Dermis microvascular lymphatic vessel endothelial cell (primary cell): Measurements from ENCODE around the gene FOXP2. TPM values are rescaled to one million over a fixed set of nuclear protein-coding genes. Genes with fewer than 3 reads are reported as not detected.
"Not testable (repeated sequence)": the region's sequence is repeated elsewhere in the genome, so short reads cannot be mapped to it uniquely, and the experiment has no call there.

ENCODE experiments used
- DNase-seq, 2 donors: peaks; one replicate each; pipeline versions ENCODE4 v3.0.0 to v3.0.0-alpha.2; 2010; ENCODE audit warnings: low read depth in 2 of 2
- total RNA-seq: library from RNA; depleted of rRNA; stranded (reverse); fragments of >200 nt; gene quantifications from 2 replicates; pipeline ENCODE4 v1.2.1, GENCODE V29; 2014

FOXP2 gene
- total RNA-seq, 1 donor from 2014 or later: 2.4 TPM

DNA sequence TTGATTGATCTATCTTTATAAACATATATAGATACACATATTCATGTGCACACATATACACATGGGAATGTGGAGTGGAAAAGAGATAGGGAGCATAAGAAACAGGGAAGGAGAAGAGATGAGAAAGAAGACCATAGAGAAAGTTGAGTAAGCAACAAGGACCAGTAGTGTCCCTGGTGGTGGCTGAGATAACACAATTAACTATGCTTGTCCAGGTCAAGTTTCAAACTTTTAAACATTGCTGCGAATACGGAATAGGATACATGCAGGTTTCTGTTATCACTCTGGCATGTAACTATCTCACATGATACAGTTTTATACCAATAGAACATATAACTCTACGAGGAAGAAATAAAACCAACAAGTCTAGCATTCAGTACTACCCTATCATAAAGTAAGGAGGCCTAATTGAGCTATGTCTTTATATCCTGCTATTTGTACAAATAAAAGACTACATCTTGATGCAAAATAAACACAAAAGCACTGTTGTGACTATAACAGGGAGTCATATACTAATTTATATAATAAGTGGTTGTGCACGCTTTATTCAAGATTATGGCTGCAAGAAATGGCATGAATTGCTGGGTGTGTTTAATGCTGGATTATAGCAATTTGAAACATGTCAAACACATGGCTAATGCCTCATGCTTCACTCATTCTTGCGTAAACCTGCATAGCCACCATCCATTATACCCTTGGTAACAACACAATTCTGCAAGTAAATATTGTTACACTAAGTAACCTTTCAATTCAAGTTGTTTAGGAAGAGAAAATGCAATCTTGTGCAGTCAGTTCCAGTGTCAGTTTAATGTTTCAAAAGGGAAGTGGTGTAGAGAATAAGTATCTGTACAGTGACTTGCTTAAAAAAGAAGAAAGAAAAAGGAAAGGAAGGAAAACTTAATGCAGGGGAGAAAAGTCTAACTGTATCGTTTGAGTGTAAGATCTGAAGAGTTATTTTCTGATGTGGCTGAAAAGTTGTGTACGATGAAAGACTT is 8.2 kb downstream of the FOXP2 start:
- no peak for DNase-seq

DNA sequence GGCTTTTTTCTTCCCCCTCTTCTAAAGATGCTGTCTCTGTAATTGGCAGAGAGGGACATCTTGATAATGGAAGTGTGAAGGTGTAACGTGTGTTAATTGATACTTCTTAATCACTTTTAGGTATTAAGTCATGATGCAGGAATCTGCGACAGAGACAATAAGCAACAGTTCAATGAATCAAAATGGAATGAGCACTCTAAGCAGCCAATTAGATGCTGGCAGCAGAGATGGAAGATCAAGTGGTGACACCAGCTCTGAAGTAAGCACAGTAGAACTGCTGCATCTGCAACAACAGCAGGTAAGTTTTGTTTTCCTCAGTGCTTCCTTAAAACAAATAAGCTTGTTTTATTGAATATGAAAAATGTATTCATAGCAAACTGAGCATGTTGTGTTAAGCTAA is 11.8 kb downstream of the FOXP2 start:
- DNase-seq: no peak

DNA sequence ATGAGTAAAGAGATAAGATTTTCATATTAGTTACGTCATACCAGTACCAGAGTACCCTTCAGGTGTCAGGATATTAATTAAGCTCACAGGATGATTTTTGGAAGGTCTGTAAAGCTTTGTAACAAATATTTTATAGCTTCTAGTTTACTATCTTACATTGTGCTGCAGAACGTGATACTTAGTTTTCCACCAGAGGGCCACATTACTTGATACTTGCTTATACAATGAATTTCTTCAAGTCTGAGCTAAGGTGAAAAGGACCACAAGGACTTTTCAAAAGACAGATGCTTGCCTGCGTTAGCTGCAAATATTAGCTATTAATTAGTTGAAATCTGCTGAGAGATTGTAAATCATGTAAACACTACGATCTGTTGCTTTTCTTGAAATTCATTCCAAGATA is 12.2 kb downstream of the FOXP2 start:
- peak in 1 of 2 donors; percentile 54 for DNase-seq

DNA sequence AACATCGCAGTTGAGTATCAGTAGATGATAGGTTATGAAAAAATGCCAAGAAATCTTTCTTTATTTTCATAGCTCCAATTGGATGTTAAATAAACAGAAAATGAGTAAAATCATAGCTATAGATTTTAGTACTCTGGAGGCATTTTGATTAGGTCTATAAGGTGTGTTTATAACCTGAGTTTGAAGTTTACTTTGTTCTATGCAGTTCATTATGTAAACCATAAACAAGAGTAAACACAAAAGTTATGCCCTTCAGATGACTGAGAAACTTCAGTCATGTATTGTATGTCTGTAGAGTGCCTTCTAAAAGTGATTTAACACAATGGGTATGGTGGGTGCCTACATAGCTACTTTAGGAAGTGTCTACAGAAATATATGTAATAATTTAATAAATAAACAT is 13.6 kb downstream of the FOXP2 start:
- no peak for DNase-seq

DNA sequence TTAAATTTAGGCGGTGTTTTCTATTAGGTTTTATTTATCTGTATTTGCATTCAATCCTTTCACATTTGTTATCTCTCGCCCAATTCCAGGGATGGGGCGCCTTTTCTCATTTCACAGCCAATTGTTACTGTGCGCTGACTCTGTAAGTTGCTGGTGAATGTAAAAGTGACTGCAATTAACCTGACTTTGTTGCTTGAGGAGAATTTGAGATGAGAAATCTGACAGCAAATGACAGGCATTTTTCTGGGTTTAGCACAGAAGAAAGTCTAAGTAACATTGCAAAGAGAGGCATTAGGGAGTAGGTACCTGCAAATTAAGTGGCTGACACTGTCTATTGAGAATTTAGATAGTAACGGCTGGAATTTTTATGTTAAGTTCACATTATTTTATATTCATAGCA is 16.6 kb downstream of the FOXP2 start:
- no peak for DNase-seq

DNA sequence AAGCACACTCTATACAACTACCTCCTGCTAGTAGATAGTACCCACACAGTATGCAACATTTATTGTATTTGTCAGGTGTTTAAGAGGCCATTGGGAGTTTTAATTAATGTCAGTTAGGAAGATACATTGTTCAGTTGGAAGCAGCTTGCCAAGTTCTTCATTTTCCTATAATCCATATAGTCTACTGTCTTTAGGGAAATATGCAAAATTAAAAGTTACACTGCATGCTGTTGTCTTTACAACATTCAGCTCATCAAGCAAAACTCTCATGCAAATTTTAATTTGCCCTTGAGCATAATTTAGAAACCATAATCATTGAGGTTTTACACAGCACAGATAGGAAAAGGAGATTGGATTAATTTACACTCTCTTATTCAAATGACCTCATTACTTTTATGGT is 17.4 kb downstream of the FOXP2 start:
- no peak for DNase-seq

DNA sequence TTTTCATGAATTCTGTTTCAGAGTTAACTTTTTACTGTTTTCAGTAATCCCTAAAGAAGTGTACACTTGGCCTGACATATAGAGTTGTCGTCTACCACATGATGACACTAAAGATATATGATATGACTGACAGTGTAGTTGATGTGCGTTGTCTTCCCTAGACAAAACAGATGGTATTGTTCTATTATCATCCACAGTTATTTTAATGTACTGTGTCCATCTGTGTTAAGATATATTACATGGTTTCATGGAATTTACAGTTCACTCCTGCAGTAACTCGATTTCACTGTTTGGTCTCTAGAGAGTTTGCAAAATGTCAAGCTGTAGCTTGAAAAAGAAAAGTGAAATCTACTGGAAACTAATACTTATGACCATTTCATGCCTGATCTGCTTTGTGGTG is 18.1 kb downstream of the FOXP2 start:
- no peak for DNase-seq

DNA sequence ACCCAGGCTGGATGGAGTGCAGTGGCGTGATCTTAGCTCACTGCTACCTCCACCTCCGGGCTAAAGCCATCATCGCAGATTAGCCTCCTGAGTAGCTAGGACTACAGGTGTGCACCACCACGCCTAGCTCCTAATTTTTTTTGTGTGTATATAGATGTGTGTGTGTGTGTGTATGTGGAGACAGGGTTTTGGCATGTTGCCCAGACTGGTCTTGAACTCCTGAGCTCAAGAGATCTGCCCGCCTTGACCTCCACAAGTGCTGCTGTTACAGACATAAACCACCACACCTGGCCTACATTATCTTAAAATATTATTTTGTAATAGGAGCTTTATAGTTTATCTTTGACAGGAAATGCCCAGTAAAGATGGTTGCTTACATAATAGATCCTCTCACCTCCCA is 25.0 kb downstream of the FOXP2 start:
- no peak for DNase-seq

DNA sequence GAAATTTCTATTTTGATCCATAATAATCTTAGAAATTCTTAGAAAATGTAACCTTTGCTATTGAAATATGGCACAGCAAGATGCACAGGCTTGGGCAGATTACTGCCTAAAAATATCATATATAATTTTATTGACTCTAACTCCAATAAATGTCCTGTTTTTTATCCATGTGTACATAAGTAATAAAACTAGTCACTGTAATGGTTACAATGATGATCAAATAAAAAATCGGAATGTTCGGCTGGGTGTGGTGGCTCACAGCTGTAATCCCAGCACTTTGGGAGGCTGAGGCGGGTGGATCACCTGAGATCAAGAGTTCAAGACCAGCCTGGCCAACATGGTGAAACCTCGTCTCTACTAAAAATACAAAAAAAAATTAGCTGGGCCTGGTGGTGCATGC is 26.3 kb downstream of the FOXP2 start:
- not testable (repeated sequence) for DNase-seq

DNA sequence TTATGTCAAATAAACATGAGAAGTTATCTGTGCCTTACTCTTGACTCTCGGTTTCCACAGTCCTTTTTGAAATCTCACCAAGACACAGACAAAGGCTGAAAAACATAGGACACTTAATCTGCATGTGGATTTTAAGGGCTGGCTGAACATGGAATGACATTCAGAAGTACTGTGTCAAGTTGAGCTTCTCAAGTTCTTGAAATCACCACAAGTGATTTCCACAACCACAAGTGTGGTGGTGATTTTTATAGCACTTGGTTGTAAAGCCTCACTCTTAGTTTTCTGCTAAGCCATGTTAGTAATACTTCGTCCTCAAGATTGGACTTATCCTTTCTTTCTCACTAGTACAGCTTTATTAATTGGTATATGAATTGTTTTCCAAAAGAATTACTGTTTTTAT is 29.6 kb downstream of the FOXP2 start:
- no peak for DNase-seq

DNA sequence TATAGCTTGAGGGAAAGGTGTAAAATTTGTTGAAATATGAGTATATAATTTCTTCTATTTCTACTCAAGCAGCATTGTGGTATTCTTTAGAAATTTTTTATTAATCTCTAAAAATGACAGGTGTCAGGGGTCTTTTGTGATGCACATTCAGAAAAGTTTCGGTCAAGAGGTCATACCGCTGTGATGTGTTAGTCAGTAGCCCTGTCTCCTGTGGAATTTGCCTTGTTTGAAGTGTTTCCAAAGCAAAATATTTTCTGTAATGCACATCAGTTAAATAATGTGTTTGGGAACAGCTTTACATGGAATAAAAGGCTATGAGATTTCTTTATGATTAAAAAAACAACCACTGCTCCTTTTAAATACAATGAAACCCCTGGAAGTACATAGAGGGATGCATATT is 35.8 kb downstream of the FOXP2 start:
- DNase-seq: no peak

DNA sequence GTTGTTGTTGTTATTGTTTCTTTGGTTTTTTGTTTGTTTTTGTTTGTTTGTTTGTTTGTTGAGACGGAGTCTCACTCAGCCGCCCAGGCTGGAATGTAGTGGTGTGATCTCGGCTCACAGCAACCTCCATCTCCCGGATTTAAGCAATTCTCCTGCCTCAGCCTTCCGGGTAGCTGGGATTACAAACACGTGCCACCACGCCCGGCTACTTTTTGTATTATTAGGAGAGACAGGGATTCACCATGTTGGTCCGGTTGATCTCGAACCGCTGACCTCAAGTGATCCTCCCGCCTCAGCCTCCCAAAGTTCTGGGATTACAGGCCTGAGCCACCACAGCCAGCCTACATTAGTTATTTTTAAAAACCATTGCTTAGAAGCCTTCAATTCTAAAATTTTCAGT is 45.0 kb downstream of the FOXP2 start:
- no peak for DNase-seq

DNA sequence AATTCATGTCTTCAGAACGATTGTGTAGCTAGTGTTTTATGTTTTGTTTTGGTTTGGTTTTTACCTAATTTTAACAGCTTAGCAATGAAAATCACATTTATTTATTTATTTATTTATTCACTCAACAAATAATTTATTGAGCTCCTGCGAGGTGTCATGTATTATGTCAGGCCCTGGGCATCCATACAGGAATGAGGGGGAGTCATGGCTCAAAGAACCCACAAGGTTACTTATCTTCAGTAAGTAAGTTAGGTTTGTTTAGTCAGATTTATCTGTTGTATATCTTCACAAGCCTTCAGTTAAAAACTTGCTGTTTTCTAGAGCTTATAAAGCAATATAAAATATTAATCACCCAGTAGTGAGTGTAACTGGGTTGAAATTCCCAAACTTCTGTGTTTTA is 45.4 kb downstream of the FOXP2 start:
- no peak for DNase-seq

DNA sequence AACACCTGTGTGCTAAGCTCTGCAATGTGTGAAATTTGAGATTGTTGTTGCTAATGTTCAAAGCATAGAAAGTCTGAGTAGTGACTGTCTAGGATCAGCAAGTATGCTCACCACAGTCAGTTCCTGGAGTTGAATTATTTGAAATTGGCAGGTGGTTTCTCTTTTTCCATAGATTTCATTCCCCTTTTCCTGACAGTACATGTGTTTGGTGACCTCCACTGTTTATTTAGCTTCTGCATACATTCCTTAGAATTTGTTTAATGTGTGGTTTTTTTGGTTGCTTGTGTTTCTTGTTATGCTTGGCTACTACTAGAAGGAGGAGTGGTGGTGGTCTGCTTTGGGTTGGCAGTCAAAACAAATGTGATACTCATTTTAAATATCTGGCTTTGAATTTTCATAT is 52.3 kb downstream of the FOXP2 start:
- DNase-seq: peak; percentile 89 to 92

DNA sequence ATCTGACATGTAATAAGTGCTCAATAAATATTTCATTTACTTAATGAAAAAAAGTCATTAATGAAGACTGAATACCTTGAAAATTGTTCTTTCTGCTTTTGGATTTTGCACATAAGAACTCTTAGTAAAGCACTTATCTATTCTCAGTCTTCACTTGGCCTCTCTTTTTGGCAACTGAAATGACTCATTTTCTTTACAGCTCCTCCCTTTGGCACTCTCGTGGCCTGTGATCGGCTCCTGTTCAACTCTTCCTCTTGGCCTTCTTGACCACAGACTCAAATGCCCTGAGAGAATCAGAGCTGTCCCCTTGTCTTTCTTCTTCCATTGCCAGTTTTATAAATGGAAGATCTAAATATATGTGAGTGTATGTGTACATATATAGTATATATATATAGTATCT is 54.2 kb downstream of the FOXP2 start:
- no peak for DNase-seq

DNA sequence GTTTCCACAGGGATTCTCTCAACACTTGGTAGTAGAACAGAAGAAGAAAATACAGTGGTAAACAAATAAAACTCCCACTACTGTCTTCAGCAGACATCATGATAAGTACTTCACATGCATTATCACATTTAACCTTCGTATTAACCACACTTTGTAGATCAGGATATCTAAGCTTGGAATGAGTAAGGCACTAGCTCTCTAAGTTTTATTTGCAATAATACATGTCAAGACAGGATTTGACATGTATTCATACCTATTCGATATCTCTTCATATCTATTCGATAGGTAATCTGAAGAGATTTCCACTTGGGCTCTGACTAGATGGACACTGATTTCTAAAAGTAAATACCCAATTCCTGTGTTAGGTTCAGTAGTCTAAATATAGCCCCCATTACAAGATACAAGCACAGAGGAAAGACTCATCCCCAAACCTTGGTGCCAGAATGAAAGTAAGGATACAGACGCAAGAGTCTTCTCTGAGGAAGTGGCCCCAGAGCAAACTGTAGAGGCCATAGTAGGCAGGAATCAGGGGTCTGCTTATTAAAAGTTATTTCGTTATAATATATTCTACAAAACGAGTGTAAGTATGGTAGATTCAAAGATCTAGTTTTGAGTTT is 58.4 kb downstream of the FOXP2 start:
- no peak for DNase-seq

DNA sequence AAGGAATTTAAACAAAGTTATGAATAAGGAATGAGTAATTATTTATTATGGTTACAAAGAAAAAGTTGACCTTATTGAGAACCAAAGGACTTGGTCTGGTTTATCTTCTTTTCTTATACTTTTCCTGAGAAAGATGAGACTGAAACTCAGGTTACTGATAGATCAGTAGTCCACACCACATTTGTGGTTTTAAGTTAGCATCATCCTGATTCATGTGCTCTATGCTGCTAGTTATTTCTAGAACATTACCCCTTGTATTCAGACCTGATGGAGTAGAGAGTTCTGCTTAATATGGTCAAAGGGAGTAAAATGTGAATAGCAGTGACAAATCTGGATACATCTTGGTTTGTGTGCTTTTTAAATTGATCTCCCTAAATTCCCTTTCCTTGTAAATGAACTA is 63.8 kb downstream of the FOXP2 start:
- no peak for DNase-seq

DNA sequence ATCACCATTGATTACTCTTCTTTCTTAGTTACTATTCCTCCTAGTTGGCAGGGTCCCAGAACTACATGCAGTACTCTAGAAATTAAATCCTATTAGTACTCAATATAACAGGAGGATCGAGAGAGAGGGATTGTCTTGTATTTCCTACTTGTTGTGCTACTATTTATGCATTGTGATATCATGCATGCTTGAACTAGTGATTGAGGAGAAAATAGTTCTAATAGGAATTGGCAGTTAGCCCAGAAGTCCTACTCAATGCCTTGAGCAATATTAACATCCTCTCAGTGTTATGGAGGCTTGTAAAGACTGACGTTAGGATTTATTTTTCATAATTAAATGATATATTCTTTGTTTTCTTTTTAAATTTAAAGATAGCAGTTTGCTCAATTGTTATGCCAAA is 67.4 kb downstream of the FOXP2 start:
- DNase-seq: peak in 1 of 2 donors; percentile 85

DNA sequence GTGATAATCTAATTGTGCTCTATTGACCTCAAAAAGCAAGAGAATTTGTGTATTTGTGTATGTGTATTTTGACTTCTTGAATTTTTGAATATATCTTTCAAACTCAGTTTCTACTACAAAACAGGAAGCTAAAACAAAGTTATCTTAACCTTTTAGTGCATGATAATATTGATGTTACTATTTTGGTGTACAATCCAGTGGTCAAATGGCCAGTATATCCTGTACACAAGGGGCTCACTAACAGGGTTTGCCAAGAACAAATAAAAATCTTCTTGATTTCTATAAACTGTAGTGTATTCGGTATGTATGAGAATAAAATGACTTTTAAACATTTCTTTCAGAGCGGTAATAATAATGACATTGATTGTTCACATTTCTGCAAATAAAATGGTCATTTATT is 69.6 kb downstream of the FOXP2 start:
- peak; percentile 83 to 84 for DNase-seq

DNA sequence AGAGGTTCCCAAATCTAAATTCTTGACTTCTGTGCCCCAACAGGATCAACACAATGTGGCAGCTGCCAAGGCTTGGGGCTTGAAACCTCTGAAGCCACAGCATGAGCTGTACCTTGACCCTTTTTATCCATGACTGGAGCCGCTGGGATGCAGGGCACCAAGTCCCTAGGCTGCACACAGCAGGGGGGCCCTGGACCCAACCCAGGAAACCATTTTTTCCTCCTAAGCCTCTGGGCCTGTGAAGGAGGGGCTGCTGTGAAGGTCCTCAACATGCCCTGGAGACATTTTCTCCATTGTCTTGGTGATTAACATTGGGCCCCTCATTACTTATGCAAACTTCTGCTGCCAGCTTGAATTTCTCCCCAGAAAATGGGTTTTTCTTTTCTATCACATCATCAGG is 72.6 kb downstream of the FOXP2 start:
- no peak for DNase-seq

DNA sequence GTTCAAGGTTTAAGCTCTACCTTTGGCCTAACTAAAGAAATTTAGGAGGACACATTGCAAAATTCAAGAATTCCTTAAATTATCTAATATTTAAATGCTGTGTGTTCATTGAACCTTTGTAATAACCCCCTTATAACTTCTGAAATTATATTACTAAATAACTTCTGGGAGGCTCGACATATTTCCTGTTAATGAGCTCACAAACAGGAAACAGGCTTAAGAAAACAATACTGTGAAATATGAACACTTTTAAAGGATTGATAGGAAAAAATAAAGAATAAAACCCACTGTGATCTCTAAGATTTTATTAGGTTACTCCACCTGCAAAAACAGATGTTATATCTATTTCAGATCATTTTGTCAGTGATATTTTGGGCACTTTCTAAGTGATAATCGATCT is 74.1 kb downstream of the FOXP2 start:
- peak in 1 of 2 donors; percentile 64 for DNase-seq

DNA sequence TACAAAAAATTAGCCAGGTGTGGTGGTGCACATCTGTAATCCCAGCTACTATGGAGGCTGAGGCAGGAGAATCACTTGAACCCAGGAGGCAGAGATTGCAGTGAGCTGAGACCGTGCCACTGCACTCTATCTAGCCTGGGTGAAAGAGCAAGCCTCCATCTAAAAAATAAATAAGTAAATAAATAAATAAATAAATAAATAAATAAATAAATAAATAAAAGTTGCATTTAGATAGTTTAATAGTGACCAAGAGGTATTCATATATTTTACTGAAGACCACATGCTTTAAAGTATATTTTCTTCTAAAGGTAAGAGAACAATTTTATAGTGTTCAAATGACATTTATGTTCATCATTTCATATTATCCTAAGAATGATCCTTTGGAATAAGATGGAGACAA is 82.9 kb downstream of the FOXP2 start:
- not testable (repeated sequence) for DNase-seq
